Duodenal mucosa (tissue), 2 donors: ENCODE data around the gene MORN5.
"Not testable (repeated sequence)": the region's sequence is repeated elsewhere in the genome, so short reads cannot be mapped to it uniquely, and the experiment has no call there.

Experiments used
- H3K27ac ChIP-seq: one replicate; pipeline ENCODE4 v1.7.0; 2013; ENCODE audit warnings: low read depth, low read length
- H3K27me3 ChIP-seq, 2 donors: one replicate each; pipeline ENCODE4 v1.7.0; 2013; ENCODE audit warnings: low read length in 2 of 2, control low read depth in 1 of 2; ENCODE audit not compliant: insufficient read depth in 2 of 2, control insufficient read depth in 1 of 2
- H3K36me3 ChIP-seq, 2 donors: one replicate each; pipeline ENCODE4 v1.7.0; 2013; ENCODE audit warnings: low read length in 2 of 2, control low read depth in 1 of 2; ENCODE audit not compliant: insufficient read depth in 2 of 2, control insufficient read depth in 1 of 2
- H3K4me1 ChIP-seq, 2 donors: one replicate each; pipeline ENCODE4 v1.7.0; 2013; ENCODE audit warnings: low read length in 2 of 2, control low read depth in 1 of 2; ENCODE audit not compliant: insufficient read depth in 2 of 2, control insufficient read depth in 1 of 2
- H3K4me3 ChIP-seq, 2 donors: one replicate each; pipeline ENCODE4 v1.7.0; 2013; ENCODE audit warnings: low read length in 2 of 2, low read depth in 1 of 2
- H3K9ac ChIP-seq, 2 donors: one replicate each; pipeline ENCODE4 v1.7.0; 2013; ENCODE audit warnings: low read length in 2 of 2, low read depth in 1 of 2
- H3K9me3 ChIP-seq, 2 donors: one replicate each; pipeline ENCODE4 v1.7.0; 2013; ENCODE audit warnings: low read length in 2 of 2, control low read depth in 1 of 2; ENCODE audit not compliant: control insufficient read depth in 1 of 2

Gene MORN5

GRCh38 chr9:122159026-122159924, at the start of gene MORN5, which contains the start of gene NDUFA8:
Gene MORN5 (plus strand): TSS chr9:122159908. CDS start chr9:122159973, 65 bp downstream.
Gene NDUFA8 (minus strand): TSS chr9:122159779. CDS start chr9:122159677, 102 bp downstream.
- H3K9me3 ChIP-seq = no peaks in the 10 kb centered on the region
- peak within 1 kb of the TSS; percentile 85 to 93 for H3K9ac ChIP-seq
- H3K27ac ChIP-seq = peak within 1 kb of the TSS; percentile 78
- H3K4me3 ChIP-seq = peak within 1 kb of the TSS; percentile 87 to 98
- H3K4me1 ChIP-seq = peaks cover 11 to 19% of the 10 kb centered on the region in 2 donors
- no peaks in the 10 kb centered on the region for H3K36me3 ChIP-seq
- peaks cover 0 to 3% of the 10 kb centered on the region in 2 donors for H3K27me3 ChIP-seq

GRCh38 chr9:122110100-122110833, 49.4 kb upstream of the MORN5 start:
- Histone ChIP-seq H3K27me3 (peaks cover 4 to 11% of the 10 kb centered on the region in 2 donors), H3K27ac (no peak overlapping the region), H3K9me3 (no peaks in the 10 kb centered on the region), H3K36me3 (no peaks in the 10 kb centered on the region), H3K4me1 (no peaks in the 10 kb centered on the region), H3K9ac (no peak overlapping the region), H3K4me3 (no peak overlapping the region)

GRCh38 chr9:122111413-122112085, 48.2 kb upstream of the MORN5 start:
- H3K9ac ChIP-seq = no peak overlapping the region
- H3K27ac ChIP-seq = no peak overlapping the region
- no peak overlapping the region for H3K4me3 ChIP-seq
- peaks cover 11 to 15% of the 10 kb centered on the region in 2 donors for H3K27me3 ChIP-seq
- H3K9me3 ChIP-seq = no peaks in the 10 kb centered on the region
- H3K36me3 ChIP-seq = no peaks in the 10 kb centered on the region
- no peaks in the 10 kb centered on the region for H3K4me1 ChIP-seq

GRCh38 chr9:122112238-122112637, 47.5 kb upstream of the MORN5 start:
- no peak overlapping the region for H3K27ac ChIP-seq

GRCh38 chr9:122113574-122113973, 46.1 kb upstream of the MORN5 start:
- Histone ChIP-seq H3K9me3 (no peaks in the 10 kb centered on the region), H3K9ac (no peak overlapping the region), H3K27me3 (peaks cover 13 to 15% of the 10 kb centered on the region in 2 donors), H3K27ac (no peak overlapping the region), H3K4me3 (no peak overlapping the region), H3K4me1 (no peaks in the 10 kb centered on the region), H3K36me3 (no peaks in the 10 kb centered on the region)

More at GRCh38 chr9:122112238-122112637, 47.5 kb upstream of the MORN5 start:
- Histone ChIP-seq H3K4me3 (no peak overlapping the region), H3K36me3 (no peaks in the 10 kb centered on the region), H3K27me3 (peaks cover 13 to 15% of the 10 kb centered on the region in 2 donors), H3K9ac (no peak overlapping the region), H3K4me1 (no peaks in the 10 kb centered on the region), H3K9me3 (no peaks in the 10 kb centered on the region)

GRCh38 chr9:122115176-122116035, 44.3 kb upstream of the MORN5 start:
- Histone ChIP-seq H3K9me3 (no peaks in the 10 kb centered on the region), H3K36me3 (no peaks in the 10 kb centered on the region), H3K4me3 (no peak overlapping the region), H3K27ac (no peak overlapping the region), H3K9ac (no peak overlapping the region), H3K27me3 (peaks cover 13 to 15% of the 10 kb centered on the region in 2 donors), H3K4me1 (no peaks in the 10 kb centered on the region)

- H3K4me3 ChIP-seq = no peak overlapping the region
- H3K27ac ChIP-seq = no peak overlapping the region
- peaks cover 13 to 15% of the 10 kb centered on the region in 2 donors for H3K27me3 ChIP-seq
- H3K9me3 ChIP-seq = no peaks in the 10 kb centered on the region
- H3K9ac ChIP-seq = no peak overlapping the region
- H3K4me1 ChIP-seq = no peaks in the 10 kb centered on the region
- no peaks in the 10 kb centered on the region for H3K36me3 ChIP-seq
Measured at GRCh38 chr9:122116040-122116439, 43.7 kb upstream of the MORN5 start.

GRCh38 chr9:122116448-122117173, 43.1 kb upstream of the MORN5 start:
- Histone ChIP-seq H3K4me3 (no peak overlapping the region), H3K27me3 (peaks cover 13 to 15% of the 10 kb centered on the region in 2 donors), H3K36me3 (no peaks in the 10 kb centered on the region), H3K4me1 (no peaks in the 10 kb centered on the region), H3K27ac (no peak overlapping the region), H3K9me3 (no peaks in the 10 kb centered on the region), H3K9ac (no peak overlapping the region)

- H3K27me3 ChIP-seq = peaks cover 13 to 15% of the 10 kb centered on the region in 2 donors
- not testable (repeated sequence) for H3K27ac ChIP-seq, H3K4me3 ChIP-seq, H3K4me1 ChIP-seq, H3K9ac ChIP-seq, H3K9me3 ChIP-seq, H3K36me3 ChIP-seq
Measured at GRCh38 chr9:122117241-122117640, 42.5 kb upstream of the MORN5 start.
